ENCODE results near the gene KIAA1755.
"Not testable (repeated sequence)": the region's sequence is repeated elsewhere in the genome, so short reads cannot be mapped to it uniquely, and the experiment has no call there.

Gene KIAA1755

DNA sequence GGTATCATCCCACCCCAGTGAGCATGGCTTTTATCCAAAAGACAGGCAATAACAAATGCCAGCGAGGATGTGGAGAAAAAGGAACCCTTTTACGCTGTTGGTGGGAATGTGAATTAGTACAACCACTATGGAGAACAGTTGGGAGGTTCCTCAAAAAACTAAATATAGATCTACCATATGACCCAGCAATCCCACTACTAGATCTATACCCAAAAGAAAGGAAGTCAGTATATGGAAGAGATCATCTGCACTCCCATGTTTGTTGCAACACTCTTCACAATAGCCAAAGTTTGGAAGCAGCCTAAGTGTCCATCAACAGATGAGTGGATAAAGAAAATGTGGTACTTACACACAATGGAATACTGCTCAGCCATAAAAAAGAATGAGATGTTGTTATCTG lies 5.9 kb upstream of the KIAA1755 start:
- DNase-seq (ENCODE audit: low read depth in 2 of 2) = no peak

DNA sequence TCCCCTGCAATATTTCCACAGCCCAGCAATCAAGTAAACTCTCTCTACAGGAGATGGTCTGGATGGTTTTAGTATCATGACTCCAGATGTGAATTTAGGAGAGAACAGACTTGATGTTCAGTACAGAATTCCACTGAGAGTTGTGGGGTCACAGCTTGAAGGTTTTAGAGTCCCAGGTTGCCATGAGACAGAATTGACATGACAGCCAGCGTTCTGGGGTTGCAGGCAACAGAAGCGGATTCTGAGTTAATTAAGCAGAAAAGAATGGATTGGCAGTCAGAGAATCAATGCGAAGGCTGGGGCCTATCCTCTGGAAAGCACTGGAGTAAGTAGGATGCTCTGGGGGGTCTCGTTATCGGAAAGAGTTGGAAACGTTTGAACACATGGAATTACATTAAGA lies 2.4 kb upstream of the KIAA1755 start:
- no peak for DNase-seq (ENCODE audit: low read depth in 2 of 2)

DNA sequence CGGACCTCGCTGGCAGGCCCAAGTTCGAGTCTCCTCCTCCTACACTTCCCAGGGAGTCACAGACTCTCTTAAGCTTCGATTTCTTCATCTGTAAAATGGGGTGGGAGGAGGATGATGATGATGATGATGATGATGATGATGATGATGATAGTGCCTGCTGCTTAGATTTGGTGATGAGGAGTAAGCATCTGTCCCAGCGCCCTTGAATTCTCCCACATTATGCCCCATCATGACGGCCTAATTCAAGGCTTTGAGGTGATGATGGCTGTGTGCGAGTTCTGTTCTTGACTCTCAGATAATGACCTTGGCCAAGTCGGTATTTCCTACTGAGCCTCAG lies 487 bp upstream of the KIAA1755 start:
- DNase-seq (ENCODE audit: low read depth in 2 of 2) = no peak

DNA sequence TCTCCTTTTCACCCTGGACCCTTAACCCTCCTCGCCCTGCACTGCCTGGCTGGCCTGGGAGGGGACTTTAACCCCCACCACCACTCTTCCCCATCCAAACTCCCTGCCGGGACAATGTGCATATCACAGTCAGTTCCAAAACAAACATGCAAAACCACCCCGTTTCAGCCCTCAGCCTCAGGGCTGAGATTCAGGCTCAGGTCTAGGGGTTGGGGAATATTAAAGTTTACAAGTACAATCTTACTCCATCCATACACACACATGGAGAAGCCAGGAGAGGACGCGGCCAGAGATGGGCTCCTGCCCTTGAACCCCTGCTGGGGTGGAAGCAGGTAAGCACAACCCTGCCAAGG lies 534 bp downstream of the KIAA1755 start:
- no peak for DNase-seq (ENCODE audit: low read depth in 2 of 2)

DNA sequence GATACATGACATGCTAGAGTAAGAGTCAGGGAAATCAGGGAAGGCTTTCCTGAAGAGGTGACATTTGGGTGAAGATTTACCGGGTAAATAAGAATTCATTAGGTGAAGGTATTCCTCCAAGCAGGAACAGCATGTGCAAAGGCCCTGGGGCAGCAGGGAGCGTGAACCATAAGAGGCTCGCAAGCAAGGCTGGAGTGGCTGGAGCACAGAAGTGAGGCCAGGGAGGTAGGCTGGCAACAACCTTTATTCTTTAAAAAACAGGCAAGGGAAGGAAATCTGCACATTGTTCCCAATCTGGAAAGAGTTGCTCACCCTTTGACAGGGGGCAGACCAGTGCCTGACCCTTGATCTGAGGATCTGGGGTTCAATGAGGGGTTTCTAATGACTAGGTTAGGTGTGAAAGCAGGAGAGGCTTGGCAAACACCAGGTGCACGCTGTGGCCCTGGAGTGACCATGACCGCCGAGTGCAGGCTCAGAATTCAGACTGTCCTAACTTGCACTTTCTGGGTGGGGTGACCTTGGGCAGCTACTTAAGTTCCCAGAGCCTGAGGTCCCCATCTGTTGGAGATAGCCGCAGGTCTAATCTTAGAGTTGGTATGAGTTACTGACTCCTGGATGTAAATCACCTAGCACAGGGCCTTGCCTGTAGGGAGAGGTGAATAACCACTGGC lies 1.9 kb downstream of the KIAA1755 start:
- DNase-seq (ENCODE audit: low read depth in 2 of 2) = no peak

DNA sequence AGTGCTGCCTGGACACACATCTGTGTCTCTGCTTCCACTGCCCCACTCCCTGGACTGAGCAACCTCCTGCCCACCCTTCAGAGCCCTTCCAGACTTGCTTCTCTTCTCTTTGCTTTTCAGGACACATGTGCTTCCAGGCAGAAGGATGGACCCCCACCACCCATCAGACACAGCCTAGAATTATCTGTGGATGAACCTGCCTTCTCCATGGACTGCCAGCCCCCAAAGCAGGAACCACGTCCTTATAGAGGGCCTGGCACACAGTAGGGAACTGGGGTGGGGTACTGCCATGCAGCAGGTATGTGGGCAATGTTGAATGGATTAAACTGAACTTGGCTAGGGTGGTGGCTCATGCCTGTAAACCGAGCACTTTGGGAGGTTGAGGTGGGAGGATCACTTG lies 3.6 kb downstream of the KIAA1755 start:
- no peak for DNase-seq (ENCODE audit: low read depth in 2 of 2)

DNA sequence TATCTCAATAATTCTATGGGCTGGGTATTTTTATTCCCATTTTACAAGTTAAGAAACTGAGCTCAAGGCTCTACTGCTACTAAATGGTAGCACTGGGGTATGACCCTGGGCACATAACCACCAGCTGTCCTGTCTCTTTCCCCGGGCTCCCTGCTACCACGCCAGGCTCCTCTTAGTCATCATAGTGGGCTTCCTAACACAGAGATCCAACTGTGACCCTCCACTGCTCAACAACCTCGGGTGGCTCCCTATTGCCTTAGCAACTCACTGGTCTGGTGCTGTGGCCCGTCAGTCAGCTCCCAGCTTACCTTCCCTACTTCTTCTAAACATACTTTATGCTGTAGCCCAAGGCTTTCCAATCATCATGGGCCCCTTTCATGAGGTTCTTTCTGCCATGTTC lies 4.5 kb downstream of the KIAA1755 start:
- DNase-seq (ENCODE audit: low read depth in 2 of 2) = no peak

DNA sequence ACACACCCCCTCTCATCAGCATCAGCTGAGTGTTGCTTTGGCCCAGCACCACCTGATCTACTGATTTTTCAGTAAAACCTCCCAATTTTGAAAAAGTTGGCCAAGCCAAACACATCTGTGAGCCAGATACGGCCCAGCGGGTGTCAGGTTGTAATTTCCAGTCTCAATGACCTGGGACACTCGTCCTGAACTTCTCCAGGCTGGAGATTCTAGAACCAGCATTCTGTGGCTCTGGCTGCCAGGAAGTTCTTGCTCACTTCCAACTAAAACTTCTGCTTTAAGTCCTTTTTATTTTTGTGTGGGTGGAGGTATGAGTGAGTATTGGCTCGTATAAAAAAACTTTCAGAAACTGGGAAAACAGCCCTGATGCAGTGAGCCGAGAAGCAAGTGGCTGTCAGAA lies 5.1 kb downstream of the KIAA1755 start:
- no peak for DNase-seq (ENCODE audit: low read depth in 2 of 2)

DNA sequence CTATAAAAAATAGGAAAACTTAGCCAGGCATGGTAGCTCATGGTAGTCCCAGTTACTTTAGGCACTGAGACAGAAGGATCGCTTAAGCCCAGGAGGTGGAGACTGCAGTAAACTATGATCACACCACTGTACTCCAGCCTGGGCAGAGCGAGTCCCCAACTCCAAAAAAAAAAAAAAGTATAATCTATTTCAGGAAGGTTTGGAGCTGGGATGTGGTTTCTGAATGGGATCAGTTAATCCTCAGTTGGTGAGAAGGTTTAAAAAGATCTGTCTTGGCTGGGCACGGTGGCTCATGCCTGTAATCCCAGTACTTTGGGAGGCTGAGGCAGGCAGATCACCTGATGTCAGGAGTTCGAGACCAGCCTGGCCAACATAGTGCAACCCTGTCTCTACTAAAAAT lies 5.9 kb downstream of the KIAA1755 start:
- DNase-seq (ENCODE audit: low read depth in 2 of 2) = not testable (repeated sequence)

DNA sequence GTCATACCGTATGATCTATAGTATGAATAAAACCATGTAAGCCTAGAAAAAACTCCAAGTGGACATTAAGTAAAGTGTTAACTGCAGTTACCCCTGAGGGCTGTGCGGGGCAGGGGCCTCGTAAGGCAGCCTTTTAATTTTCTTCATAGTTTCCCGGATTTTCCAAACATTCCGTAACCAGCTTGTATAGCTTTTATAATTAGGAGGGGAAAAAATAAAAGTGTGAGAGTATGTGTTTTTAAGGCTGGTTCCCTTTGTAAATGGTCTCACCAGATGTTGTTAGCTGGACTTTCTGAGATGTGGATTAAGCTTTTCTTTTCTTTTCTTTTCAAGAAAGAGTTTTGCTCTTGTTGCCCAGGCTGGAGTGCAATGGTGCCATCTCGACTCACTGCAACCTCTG lies 7.0 kb downstream of the KIAA1755 start:
- DNase-seq (ENCODE audit: low read depth in 2 of 2) = no peak

DNA sequence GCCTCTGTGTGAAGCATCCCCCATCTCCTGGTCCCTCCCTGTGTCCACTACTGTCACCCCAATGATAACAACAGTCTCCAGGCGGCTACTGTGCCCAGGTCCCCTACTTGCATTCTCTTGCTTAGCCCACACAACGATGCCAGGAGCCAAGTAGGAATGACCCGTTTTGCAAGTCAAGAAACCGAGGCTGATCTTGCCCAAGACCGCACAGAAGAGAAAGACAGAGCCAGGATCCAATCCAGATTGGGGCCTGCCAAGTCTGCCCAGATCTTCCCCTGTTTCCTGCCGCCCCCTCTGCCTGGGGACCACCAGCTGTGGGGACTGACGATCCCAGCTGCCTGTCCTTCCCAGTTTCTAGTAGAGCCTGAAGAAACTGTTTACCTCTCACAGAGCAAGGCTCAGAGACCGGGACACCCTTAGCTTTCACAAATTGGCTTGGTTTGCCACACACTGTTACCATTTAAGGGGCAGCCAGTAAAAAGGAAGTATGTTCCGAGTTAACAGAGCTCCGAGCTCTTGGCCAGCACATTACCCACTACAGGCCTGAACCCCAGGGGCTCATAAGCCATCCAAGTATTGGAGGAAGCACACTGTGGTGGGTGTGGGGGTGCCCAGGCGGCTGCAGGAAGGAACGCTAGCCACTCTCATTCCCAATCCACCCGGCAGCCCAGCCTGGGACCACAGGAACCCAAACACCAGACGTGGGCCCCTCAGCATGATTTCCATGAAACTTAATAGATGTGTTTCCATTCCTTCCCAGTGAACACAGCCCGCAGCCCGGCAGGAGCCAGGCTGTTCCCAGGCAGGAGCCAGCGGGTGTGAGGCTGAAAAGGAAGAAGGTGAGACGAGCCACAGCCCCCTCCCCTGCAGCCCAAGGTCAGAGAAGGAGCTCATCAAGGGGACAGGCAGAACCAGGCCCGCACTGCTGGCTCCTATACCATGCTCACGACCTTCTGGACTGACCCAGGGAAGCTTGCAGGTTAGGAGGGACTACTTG lies 7.9 kb downstream of the KIAA1755 start:
- no peak for DNase-seq (ENCODE audit: low read depth in 2 of 2)

DNA sequence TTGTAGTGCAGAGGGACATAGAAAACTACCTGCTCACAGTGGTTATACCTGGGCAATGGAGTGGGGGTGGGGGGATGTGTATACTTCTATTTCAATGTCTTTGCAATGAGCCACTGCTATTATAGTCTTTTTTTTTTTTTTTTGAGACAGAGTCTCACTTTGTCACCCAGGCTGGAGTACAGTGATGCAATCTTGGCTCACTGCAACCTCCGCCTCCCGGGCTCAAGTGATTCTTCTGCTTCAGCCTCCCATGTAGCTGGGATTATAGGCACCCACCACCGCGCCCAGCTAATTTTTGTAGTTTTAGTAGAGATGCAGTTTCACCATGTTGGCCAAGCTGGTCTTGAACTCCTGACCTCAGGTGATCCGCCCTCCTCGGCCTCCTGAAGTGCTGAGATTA lies 9.1 kb downstream of the KIAA1755 start:
- DNase-seq (ENCODE audit: low read depth in 2 of 2) = not testable (repeated sequence)

DNA sequence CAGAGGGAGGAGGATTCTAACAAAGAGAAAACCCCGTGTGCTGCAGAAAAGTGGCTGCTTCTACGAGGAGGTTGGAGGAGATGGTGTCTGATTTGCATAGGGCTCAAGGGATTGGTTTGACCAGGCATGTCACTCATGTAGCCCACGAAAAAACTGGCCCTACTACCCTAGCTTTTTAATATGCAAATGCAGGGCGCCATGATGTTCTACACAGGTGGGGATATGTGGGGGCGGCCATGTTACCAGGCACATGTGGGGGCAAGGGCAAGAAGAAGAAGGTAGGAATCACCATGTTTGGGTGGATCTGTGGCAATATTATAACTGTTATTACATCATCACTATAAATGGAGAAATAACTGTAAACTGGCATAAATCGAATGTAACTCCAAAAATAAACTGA lies 9.9 kb downstream of the KIAA1755 start:
- no peak for DNase-seq (ENCODE audit: low read depth in 2 of 2)

DNA sequence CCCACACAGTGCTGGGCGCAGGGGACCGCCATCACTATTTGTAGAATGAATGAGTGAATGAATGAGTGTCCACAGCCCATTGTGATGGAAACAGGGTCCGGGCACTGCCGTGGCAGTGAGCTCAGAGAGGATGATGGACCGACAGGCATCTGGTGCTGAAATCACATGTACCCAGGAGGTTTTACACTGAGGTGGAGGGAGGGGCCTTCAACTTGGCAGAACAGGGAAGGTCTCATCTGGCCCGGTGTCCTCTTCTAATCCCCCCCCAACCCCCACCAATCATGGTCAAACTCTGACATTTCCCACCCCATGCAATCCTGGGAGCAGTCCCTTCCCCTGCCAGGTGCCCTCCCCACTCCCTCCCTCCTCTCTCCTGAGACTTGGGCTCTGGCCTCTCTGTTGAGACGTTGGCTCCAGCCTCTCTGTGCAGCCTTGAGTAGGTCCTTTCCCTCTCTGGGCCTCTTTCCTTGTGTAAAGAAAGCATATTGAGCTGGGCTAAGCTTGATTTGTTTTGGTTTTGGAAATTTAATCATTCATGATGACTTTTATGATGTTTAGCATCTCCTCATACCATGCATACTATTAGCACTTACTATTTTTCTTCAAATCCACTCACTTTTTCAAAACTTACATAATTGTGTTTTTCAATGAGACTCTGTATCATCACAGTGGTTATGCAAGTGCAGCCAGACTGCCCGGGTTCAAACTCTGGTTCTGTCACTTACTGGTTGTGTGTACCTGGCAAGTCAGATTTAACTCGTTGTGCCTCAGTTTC lies 10.8 kb downstream of the KIAA1755 start:
- no peak for DNase-seq (ENCODE audit: low read depth in 2 of 2)

DNA sequence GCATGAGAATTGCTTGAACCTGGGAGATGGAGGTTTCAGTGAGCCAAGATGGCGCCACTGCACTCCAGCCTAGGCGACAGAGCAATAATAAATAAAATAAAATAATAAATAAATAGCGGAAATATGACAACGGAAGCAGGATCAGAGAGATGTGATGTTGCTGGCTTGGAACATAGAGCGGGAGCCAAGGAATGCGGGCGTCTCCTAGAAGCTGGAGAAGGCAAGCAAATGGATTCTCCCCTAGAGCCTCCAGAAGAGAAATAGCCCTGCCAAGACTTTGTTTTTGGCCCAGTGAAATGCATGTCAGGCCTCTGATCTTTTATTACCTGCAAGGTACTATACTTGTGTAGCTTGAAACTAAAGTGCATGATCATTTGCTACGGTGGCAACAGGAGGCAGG lies 12.4 kb downstream of the KIAA1755 start:
- DNase-seq (ENCODE audit: low read depth in 2 of 2) = no peak

DNA sequence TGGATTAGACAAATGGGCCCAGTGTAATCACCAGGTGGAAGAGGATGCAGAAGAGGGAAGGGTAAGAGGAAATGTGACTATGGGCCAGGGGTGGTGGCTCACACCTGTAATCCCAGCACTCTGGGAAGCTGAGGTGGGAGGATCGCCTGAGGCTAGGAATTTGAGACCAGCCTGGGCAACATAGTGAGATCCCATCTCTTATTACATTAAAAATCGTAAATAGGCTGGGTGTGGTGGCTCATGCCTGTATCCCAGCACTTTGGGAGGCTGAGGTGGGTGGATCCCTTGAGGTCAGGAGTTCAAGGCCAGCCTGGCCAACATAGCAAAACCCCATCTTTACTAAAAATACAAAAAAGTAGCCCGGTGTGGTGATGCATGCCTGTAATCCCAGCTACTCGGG lies 12.8 kb downstream of the KIAA1755 start:
- DNase-seq (ENCODE audit: low read depth in 2 of 2) = not testable (repeated sequence)

DNA sequence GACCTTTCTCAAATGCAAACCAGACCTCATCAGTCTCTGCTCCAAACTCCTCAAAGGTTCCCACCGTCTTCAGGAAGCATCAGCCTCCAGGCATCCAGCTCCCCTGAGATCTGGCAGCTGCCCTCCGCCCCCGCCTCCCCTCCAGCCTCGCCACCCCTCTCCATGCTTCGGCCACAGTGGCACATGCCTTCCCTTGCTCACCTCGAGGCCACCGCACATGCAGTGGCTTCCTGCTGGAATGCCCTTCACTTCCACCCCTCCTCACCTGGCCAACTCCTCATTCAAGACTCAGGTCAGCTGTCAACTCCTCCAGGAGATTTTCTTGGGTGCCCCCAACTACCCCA lies 13.4 kb downstream of the KIAA1755 start:
- no peak for DNase-seq (ENCODE audit: low read depth in 2 of 2)

DNA sequence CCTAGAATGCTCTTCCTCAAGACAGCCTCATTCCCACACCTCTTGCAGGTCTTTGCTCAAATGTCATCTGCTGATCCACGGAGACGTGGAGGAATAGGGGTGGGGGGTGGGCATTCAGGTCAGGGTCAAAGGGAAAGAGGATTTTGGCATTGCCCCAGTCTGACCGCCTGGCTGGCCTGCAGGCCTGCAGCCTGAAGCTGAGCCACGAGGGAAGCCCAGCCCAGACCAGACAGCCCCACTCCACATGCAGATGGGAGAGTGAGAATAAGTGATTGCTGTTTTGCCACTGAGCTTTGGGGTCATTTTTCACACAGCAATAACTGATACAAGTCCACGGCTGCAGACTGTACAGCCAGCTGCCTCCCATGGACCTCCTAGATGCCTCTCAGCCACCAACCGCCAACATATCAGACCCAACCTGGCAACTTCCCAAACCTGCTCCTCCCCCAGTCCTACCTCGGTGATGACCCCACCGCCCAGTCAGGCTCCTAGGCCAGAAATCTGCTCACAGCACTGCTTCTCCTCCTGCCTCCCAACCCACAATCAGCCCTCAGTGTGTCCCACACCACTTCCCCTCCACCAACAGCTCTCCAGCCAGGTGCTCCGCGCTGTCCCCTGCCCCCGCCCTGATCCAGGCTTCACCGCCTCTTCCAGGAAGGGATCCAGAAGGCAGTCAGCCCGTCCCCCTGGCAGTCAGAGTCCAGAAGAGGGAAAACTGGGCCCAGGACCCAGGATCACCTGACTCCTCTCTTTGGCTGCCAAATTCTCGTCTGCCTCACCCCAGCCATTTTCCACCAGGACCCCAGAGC lies 14.0 kb downstream of the KIAA1755 start:
- DNase-seq (ENCODE audit: low read depth in 2 of 2) = no peak

DNA sequence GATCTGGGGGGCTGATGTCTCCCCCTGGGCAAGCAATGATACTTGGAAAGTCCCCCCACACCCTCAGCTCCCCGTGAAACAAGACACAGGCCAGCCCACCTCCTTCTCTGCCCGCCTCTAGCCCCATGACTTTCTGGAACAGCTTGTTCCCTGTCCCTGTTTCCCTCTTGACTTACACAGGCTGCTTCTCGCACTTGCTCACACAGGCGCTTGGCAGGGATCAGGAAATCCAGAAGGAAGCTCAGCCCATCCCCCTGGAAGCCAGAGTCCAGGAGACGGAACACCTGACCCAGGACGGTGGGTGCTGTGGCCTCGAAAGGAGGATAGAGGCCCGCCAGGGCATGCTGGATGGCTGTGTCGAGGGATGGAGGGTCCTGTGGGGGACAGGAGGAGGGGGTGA lies 14.8 kb downstream of the KIAA1755 start:
- no peak for DNase-seq (ENCODE audit: low read depth in 2 of 2)

DNA sequence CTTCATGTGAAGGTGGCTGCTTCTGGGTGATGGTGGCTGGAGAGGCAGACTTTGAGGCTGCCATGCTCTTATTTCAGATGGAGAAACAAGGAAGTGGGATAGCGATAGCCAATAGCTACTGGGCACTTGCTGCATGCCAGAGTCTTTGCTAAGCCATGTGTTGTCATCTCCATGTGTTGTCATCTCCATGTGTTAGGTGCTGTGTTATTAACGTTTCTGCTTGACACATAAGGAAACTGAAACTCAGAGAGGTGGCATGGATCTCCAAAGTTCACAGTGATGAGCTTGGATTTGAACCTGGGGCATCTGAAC lies 16.9 kb downstream of the KIAA1755 start:
- no peak for DNase-seq (ENCODE audit: low read depth in 2 of 2)

DNA sequence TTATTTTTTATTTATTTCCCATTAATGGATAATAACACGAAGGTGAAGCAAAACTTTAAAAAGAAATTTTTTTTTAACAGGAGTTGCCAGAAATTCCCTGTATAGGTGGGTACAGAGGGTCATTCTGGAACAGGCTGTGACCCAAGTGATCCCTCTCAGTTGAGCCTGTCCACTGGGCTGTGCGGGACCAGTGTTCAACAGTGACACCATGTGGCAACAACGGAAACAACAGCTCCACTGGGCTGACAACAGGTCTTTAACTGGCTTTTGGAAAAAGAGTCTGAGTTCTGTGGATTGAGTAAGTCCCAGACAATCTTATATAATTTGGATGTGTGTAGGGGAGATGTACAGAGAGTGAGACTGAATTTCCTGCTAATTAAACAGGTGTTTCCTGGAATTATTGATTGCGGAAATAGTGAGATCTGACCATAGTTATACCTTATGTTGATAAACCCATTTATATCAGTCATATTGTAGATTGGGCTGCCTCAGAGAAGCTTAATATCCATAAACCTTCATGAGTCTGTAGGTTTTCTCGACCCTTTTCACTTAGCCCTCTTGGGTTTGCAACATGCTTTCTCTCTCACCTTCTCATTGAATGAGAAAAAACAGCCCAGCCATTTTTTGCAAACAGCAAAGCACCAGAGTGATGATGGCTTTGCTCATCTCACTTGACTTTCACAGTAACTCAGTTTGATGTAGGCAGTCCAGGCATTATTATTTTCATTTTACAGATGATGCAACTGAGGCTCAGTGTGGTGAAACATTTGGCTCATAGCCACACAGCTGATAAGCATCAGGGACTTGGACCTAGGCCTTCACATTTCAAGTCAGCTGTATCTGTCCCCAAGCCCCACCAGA lies 17.5 kb downstream of the KIAA1755 start:
- peak in 1 of 2 experiments; percentile 7 for DNase-seq (ENCODE audit: low read depth in 2 of 2)
